IMR-90 (cell line): ENCODE results near the gene BTBD2. TPM values are rescaled to one million over a fixed set of nuclear protein-coding genes. Genes with fewer than 3 reads are reported as not detected.

Source experiments
- ATAC-seq: fragments of 200-7000 bp; cut with Tn5 transposase; 2 replicates; pipeline ENCODE4 v1.9.1; 2020; ENCODE audit warnings: low read depth, mild to moderate bottlenecking, moderate library complexity
- BruUV-seq: library from RNA; stranded (reverse); fragments of 400-500 nt; replicated peaks from 2 replicates; lab custom pipeline; 2021; lab: Mats Ljungman, UMichigan
- CTCF ChIA-PET: fragments of 300-600 bp; formaldehyde crosslinking; extraction: SDS; loops from one replicate; lab custom pipeline; 2021; ENCODE audit warnings: antibody characterized with exemption; lab: Yijun Ruan, JAX
- POLR2A ChIA-PET: fragments of 300-600 bp; sonication (Branson Sonifier 250); formaldehyde crosslinking; loops from one replicate; lab custom pipeline; 2022; ENCODE audit warnings: antibody characterized with exemption; ENCODE audit not compliant: unreplicated experiment; lab: Charles Lee
- DNase-seq: peaks from one replicate; pipeline ENCODE4 v3.0.0; 2013
- H2AFZ ChIP-seq: replicated peaks from 2 replicates; pipeline ENCODE3; 2013; ENCODE audit warnings: low read length, mild to moderate bottlenecking; ENCODE audit not compliant: poor library complexity
- H2AK5ac ChIP-seq: 2 replicates; pipeline ENCODE4 v1.6.1; 2013; ENCODE audit warnings: low read depth, low read length, inconsistent platforms
- H2AK9ac ChIP-seq: replicated peaks from 2 replicates; pipeline ENCODE3; 2013; ENCODE audit warnings: mild to moderate bottlenecking, low read depth, low read length, moderate library complexity; ENCODE audit not compliant: poor library complexity
- H2BK120ac ChIP-seq: 2 replicates; pipeline ENCODE4 v1.6.1; 2013; ENCODE audit warnings: low read depth, low read length, inconsistent platforms
- H2BK15ac ChIP-seq: 3 replicates; pipeline ENCODE4 v1.6.1; 2013; ENCODE audit warnings: low read depth, low read length, inconsistent platforms
- H2BK20ac ChIP-seq: 2 replicates; pipeline ENCODE4 v1.6.1; 2013; ENCODE audit warnings: low read depth, mild to moderate bottlenecking, inconsistent platforms, low read length, moderate library complexity
- H2BK5ac ChIP-seq: 2 replicates; pipeline ENCODE4 v1.6.1; 2013; ENCODE audit warnings: mild to moderate bottlenecking, low read depth, low read length, inconsistent platforms; ENCODE audit not compliant: poor library complexity, severe bottlenecking
- H3K14ac ChIP-seq: replicated peaks from 2 replicates; pipeline ENCODE4 v1.6.1; 2013; ENCODE audit warnings: low read depth, low read length, inconsistent platforms
- H3K18ac ChIP-seq: 2 replicates; pipeline ENCODE4 v1.6.1; 2013; ENCODE audit warnings: low read depth, low read length, control low read depth
- H3K23ac ChIP-seq: 2 replicates; pipeline ENCODE4 v1.6.1; 2013; ENCODE audit warnings: low read depth, low read length, inconsistent platforms
- H3K27ac ChIP-seq: 2 replicates; pipeline ENCODE4 v1.5.1; 2013; ENCODE audit warnings: mild to moderate bottlenecking, control low read depth, low read length; ENCODE audit not compliant: insufficient read depth
- H3K27me3 ChIP-seq: 2 replicates; pipeline ENCODE4 v1.6.1; 2013; ENCODE audit warnings: low read length; ENCODE audit not compliant: control insufficient read depth, insufficient read depth
- H3K36me3 ChIP-seq: 2 replicates; pipeline ENCODE4 v1.6.1; 2013; ENCODE audit warnings: low read length, mixed read lengths; ENCODE audit not compliant: control insufficient read depth, insufficient read depth
- H3K4ac ChIP-seq: 2 replicates; pipeline ENCODE4 v1.6.1; 2013; ENCODE audit warnings: low read depth, low read length, inconsistent platforms
- H3K4me1 ChIP-seq: 2 replicates; pipeline ENCODE4 v1.6.1; 2013; ENCODE audit warnings: low read length, mixed read lengths; ENCODE audit not compliant: control insufficient read depth, insufficient read depth
- H3K4me2 ChIP-seq: 2 replicates; pipeline ENCODE4 v1.6.1; 2013; ENCODE audit warnings: low read depth, mild to moderate bottlenecking, control low read depth, low read length, moderate library complexity
- H3K4me3 ChIP-seq: 2 replicates; pipeline ENCODE4 v1.5.1; 2013; ENCODE audit warnings: low read depth, mild to moderate bottlenecking, control low read depth, low read length, moderate library complexity; ENCODE audit not compliant: insufficient read depth
- H3K56ac ChIP-seq: 2 replicates; pipeline ENCODE4 v1.6.1; 2013; ENCODE audit warnings: low read length, inconsistent platforms; ENCODE audit not compliant: insufficient read depth; ENCODE audit errors: extremely low read depth
- H3K79me1 ChIP-seq, 2 experiments: 2 replicates each; pipeline ENCODE4 v1.6.1; 2013; ENCODE audit warnings: low read length in 2 of 2, inconsistent platforms in 1 of 2, low read depth in 1 of 2
- H3K9ac ChIP-seq: 2 replicates; pipeline ENCODE4 v1.6.1; 2013; ENCODE audit warnings: low read depth, low read length, control low read depth
- H3K9me1 ChIP-seq: 2 replicates; pipeline ENCODE4 v1.6.1; 2013; ENCODE audit warnings: low read length, inconsistent platforms; ENCODE audit not compliant: insufficient read depth
- H3K9me3 ChIP-seq: 2 replicates; pipeline ENCODE4 v1.6.1; 2013; ENCODE audit warnings: low read length; ENCODE audit not compliant: control insufficient read depth, insufficient read depth
- H4K20me1 ChIP-seq: 2 replicates; pipeline ENCODE4 v1.6.1; 2013; ENCODE audit warnings: low read length, inconsistent platforms; ENCODE audit not compliant: insufficient read depth
- H4K5ac ChIP-seq: 2 replicates; pipeline ENCODE4 v1.6.1; 2013; ENCODE audit warnings: mild to moderate bottlenecking, low read depth, low read length, control low read depth
- H4K8ac ChIP-seq, 2 experiments: 2 replicates each; pipeline ENCODE4 v1.6.1; 2013; ENCODE audit warnings: low read depth in 2 of 2, low read length in 2 of 2, control low read depth in 1 of 2, inconsistent platforms in 1 of 2
- H4K91ac ChIP-seq: 2 replicates; pipeline ENCODE4 v1.6.1; 2013; ENCODE audit warnings: low read depth, low read length, inconsistent platforms; ENCODE audit not compliant: insufficient read depth
- FOS ChIP-seq: fragments of 150-350 bp; IDR thresholded peaks from 2 replicates; pipeline ENCODE4 v1.6.1; 2016; ENCODE audit warnings: low read depth, low read length
- MAZ ChIP-seq: IDR thresholded peaks from 2 replicates; pipeline ENCODE4 v1.6.1; 2012; ENCODE audit warnings: low read depth, mild to moderate bottlenecking, low read length, improper control_type of control experiment, moderate library complexity, borderline replicate concordance
- MXI1 ChIP-seq: IDR thresholded peaks from 2 replicates; pipeline ENCODE4 v1.6.1; 2012; ENCODE audit warnings: low read depth, mild to moderate bottlenecking, low read length, moderate library complexity, borderline replicate concordance
- NFE2L2 ChIP-seq: fragments of 150-350 bp; IDR thresholded peaks from 2 replicates; pipeline ENCODE4 v1.6.1; 2016; ENCODE audit warnings: low read depth, mild to moderate bottlenecking, low read length
- WGBS, 2 experiments: methylation state at CpG; one replicate each; pipeline versions ENCODE4 v1.1.5 to v1.1.7; 2013; ENCODE audit warnings: missing lambda C conversion rate in 2 of 2; ENCODE audit not compliant: insufficient read length in 1 of 2; ENCODE audit errors: extremely low coverage in 2 of 2; 5-methylcytosine and 5-hydroxymethylcytosine counted together
- dilution Hi-C: fragments of 300-500 bp; cut with HindIII; formaldehyde crosslinking; loops from one replicate; pipeline ENCODE4 v1.14.3; 2018; ENCODE audit warnings: low sequenced_read_pairs; ENCODE audit not compliant: unreplicated experiment
- in situ Hi-C: fragments of 300-500 bp; cut with MboI; formaldehyde crosslinking; loops from 3 replicates; pipeline ENCODE4 v1.14.3; 2019; ENCODE audit warnings: low sequenced_read_pairs, inconsistent platforms, mixed read lengths
- intact Hi-C: fragments of 100-400 bp; cut with micrococcal nuclease; formaldehyde crosslinking; loops from 2 replicates; pipeline ENCODE4 v1.10.0; 2022
- polyA plus RNA-seq, 3 experiments: library from polyadenylated mRNA; depleted of rRNA; stranded (reverse); fragments of >200 nt; gene quantifications; 2 replicates each; pipeline ENCODE4 v1.2.3, GENCODE V29; 2012; ENCODE audit warnings: low replicate concordance in 1 of 3
- total RNA-seq: library from RNA; depleted of rRNA; stranded (reverse); fragments of >200 nt; gene quantifications from 2 replicates; pipeline ENCODE4 v1.2.3, GENCODE V29; 2012
- TF ChIP-seq, protein P1 (sequence below): fragments of 150-350 bp; IDR thresholded peaks from 2 replicates; pipeline ENCODE4 v1.6.1; 2016; ENCODE audit warnings: low read depth, mild to moderate bottlenecking, low read length, moderate library complexity, borderline replicate concordance

Gene BTBD2
- total and polyA plus RNA-seq, 2 of the 4 experiments (the other 2 are of a cell fraction), result 24.4 to 65.7 TPM

- H3K4me2 ChIP-seq, result no peak overlapping the region
- no peak overlapping the region for H2BK120ac ChIP-seq
- no TSS peak for BruUV-seq
- H4K5ac ChIP-seq, result no peak overlapping the region
- H2AK9ac ChIP-seq, result no peak overlapping the region
- CTCF ChIA-PET, result no interaction called here
- no peak overlapping the region for H2BK20ac ChIP-seq
- in situ Hi-C loops (no loop called here), dilution Hi-C loops (no loop called here), intact Hi-C loops (no loop called here)
- no peak overlapping the region for H3K56ac ChIP-seq
- POLR2A ChIA-PET, result no interaction called here
- DNase-seq (no peak), ATAC-seq (no peak)
- no peak overlapping the region for H3K9ac ChIP-seq
- no peak overlapping the region for H3K14ac ChIP-seq
- H2BK15ac ChIP-seq, result no peak overlapping the region
- peaks cover 10 to 71% of the 10 kb centered on the region in 2 experiments; a peak in 3 of 4 replicates for H3K79me1 ChIP-seq
- H3K18ac ChIP-seq, result no peak overlapping the region
- no peak for TF ChIP-seq MXI1
- TF ChIP-seq NFE2L2, result no peak
- no peak for TF ChIP-seq MAZ
- TF ChIP-seq, protein P1, sequence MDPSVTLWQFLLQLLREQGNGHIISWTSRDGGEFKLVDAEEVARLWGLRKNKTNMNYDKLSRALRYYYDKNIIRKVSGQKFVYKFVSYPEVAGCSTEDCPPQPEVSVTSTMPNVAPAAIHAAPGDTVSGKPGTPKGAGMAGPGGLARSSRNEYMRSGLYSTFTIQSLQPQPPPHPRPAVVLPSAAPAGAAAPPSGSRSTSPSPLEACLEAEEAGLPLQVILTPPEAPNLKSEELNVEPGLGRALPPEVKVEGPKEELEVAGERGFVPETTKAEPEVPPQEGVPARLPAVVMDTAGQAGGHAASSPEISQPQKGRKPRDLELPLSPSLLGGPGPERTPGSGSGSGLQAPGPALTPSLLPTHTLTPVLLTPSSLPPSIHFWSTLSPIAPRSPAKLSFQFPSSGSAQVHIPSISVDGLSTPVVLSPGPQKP, result no peak
- TF ChIP-seq FOS, result no peak
- no peak overlapping the region for H3K4me3 ChIP-seq
- no peaks in the 10 kb centered on the region for H3K4me1 ChIP-seq
- no peak overlapping the region for H2AK5ac ChIP-seq
- H3K9me3 ChIP-seq, result no peaks in the 10 kb centered on the region
- no peak overlapping the region for H2AFZ ChIP-seq
- no peak overlapping the region for H3K23ac ChIP-seq
- H3K4ac ChIP-seq, result no peak overlapping the region
- no peak overlapping the region for H3K27ac ChIP-seq
- peaks cover 87% of the 10 kb centered on the region for H4K20me1 ChIP-seq
- peaks cover 12% of the 10 kb centered on the region; the same call in 1 of the 2 replicates for H3K36me3 ChIP-seq
- H3K27me3 ChIP-seq, result no peaks in the 10 kb centered on the region
- H4K8ac ChIP-seq, result no peak overlapping the region
- no peak overlapping the region for H2BK5ac ChIP-seq
- WGBS, 2 experiments, result 96% methylated on average over 12 of the region's 12 CpGs; no CpG with 5 or more reads in 1 of the 2 experiments
- H4K91ac ChIP-seq, result no peak overlapping the region
- H3K9me1 ChIP-seq, result peaks cover 5% of the 10 kb centered on the region; the same call in 1 of the 2 replicates
Measured at GRCh38 chr19:1956122-1956494, 59.4 kb downstream of the BTBD2 start.
